ENCODE results near the gene TIMM10.

TIMM10 gene

GRCh38 chr11:57493507-57494503 lies 36.7 kb downstream of the TIMM10 start:
- H3K79me2 ChIP-seq (ENCODE audit: control insufficient read depth, insufficient read depth, low read length, unreplicated experiment): no peaks in the 10 kb centered on the region
- no peak overlapping the region for H3K27ac ChIP-seq (ENCODE audit: low read depth, low read length)
- H3K27me3 ChIP-seq (ENCODE audit: insufficient read depth, low read length): no peaks in the 10 kb centered on the region
- H3K36me3 ChIP-seq (ENCODE audit: insufficient read depth, low read length): no peaks in the 10 kb centered on the region
- no peak overlapping the region for H3K4me3 ChIP-seq (ENCODE audit: low read depth, low read length)
- no peaks in the 10 kb centered on the region for H3K4me1 ChIP-seq (ENCODE audit: control insufficient read depth, insufficient read depth, low read length, unreplicated experiment)
- no peak overlapping the region for H2AFZ ChIP-seq (ENCODE audit: low read length, unreplicated experiment)

GRCh38 chr11:57491371-57492061 lies 39.0 kb downstream of the TIMM10 start:
- no peaks in the 10 kb centered on the region for H3K79me2 ChIP-seq (ENCODE audit: control insufficient read depth, insufficient read depth, low read length, unreplicated experiment)
- no peaks in the 10 kb centered on the region for H3K27me3 ChIP-seq (ENCODE audit: insufficient read depth, low read length)
- H3K4me1 ChIP-seq (ENCODE audit: control insufficient read depth, insufficient read depth, low read length, unreplicated experiment): no peaks in the 10 kb centered on the region
- no peak overlapping the region for H3K4me3 ChIP-seq (ENCODE audit: low read depth, low read length)
- no peak overlapping the region for H3K27ac ChIP-seq (ENCODE audit: low read depth, low read length)
- H3K36me3 ChIP-seq (ENCODE audit: insufficient read depth, low read length): no peaks in the 10 kb centered on the region
- H2AFZ ChIP-seq (ENCODE audit: low read length, unreplicated experiment): no peak overlapping the region

- Histone ChIP-seq H3K27me3 (ENCODE audit: insufficient read depth, low read length) (no peaks in the 10 kb centered on the region), H3K36me3 (ENCODE audit: insufficient read depth, low read length) (no peaks in the 10 kb centered on the region), H3K27ac (ENCODE audit: low read depth, low read length) (no peak overlapping the region), H3K79me2 (ENCODE audit: control insufficient read depth, insufficient read depth, low read length, unreplicated experiment) (no peaks in the 10 kb centered on the region), H3K4me3 (ENCODE audit: low read depth, low read length) (no peak overlapping the region), H2AFZ (ENCODE audit: low read length, unreplicated experiment) (no peak overlapping the region), H3K4me1 (ENCODE audit: control insufficient read depth, insufficient read depth, low read length, unreplicated experiment) (no peaks in the 10 kb centered on the region)
These were observed 39.9 kb downstream of the TIMM10 start for GRCh38 chr11:57490456-57491248.

GRCh38 chr11:57487920-57488659 lies 42.5 kb downstream of the TIMM10 start:
- H3K27ac ChIP-seq (ENCODE audit: low read depth, low read length): no peak overlapping the region
- H2AFZ ChIP-seq (ENCODE audit: low read length, unreplicated experiment): no peak overlapping the region
- H3K79me2 ChIP-seq (ENCODE audit: control insufficient read depth, insufficient read depth, low read length, unreplicated experiment): no peaks in the 10 kb centered on the region
- H3K36me3 ChIP-seq (ENCODE audit: insufficient read depth, low read length): no peaks in the 10 kb centered on the region
- H3K4me3 ChIP-seq (ENCODE audit: low read depth, low read length): no peak overlapping the region
- no peaks in the 10 kb centered on the region for H3K4me1 ChIP-seq (ENCODE audit: control insufficient read depth, insufficient read depth, low read length, unreplicated experiment)
- no peaks in the 10 kb centered on the region for H3K27me3 ChIP-seq (ENCODE audit: insufficient read depth, low read length)

GRCh38 chr11:57487021-57487778 lies 43.4 kb downstream of the TIMM10 start:
- Histone ChIP-seq H3K27me3 (ENCODE audit: insufficient read depth, low read length) (peaks cover 8% of the 10 kb centered on the region), H2AFZ (ENCODE audit: low read length, unreplicated experiment) (no peak overlapping the region), H3K79me2 (ENCODE audit: control insufficient read depth, insufficient read depth, low read length, unreplicated experiment) (no peaks in the 10 kb centered on the region), H3K27ac (ENCODE audit: low read depth, low read length) (no peak overlapping the region), H3K4me1 (ENCODE audit: control insufficient read depth, insufficient read depth, low read length, unreplicated experiment) (no peaks in the 10 kb centered on the region), H3K36me3 (ENCODE audit: insufficient read depth, low read length) (no peaks in the 10 kb centered on the region), H3K4me3 (ENCODE audit: low read depth, low read length) (no peak overlapping the region)

GRCh38 chr11:57485217-57485990 lies 45.1 kb downstream of the TIMM10 start:
- Histone ChIP-seq H3K27ac (ENCODE audit: low read depth, low read length) (no peak overlapping the region), H2AFZ (ENCODE audit: low read length, unreplicated experiment) (no peak overlapping the region), H3K36me3 (ENCODE audit: insufficient read depth, low read length) (no peaks in the 10 kb centered on the region)

GRCh38 chr11:57484141-57484710 lies 46.3 kb downstream of the TIMM10 start:
- Histone ChIP-seq H3K4me1 (ENCODE audit: control insufficient read depth, insufficient read depth, low read length, unreplicated experiment) (no peaks in the 10 kb centered on the region), H3K4me3 (ENCODE audit: low read depth, low read length) (no peak overlapping the region), H3K27me3 (ENCODE audit: insufficient read depth, low read length) (peaks cover 14% of the 10 kb centered on the region), H3K79me2 (ENCODE audit: control insufficient read depth, insufficient read depth, low read length, unreplicated experiment) (no peaks in the 10 kb centered on the region), H2AFZ (ENCODE audit: low read length, unreplicated experiment) (no peak overlapping the region), H3K27ac (ENCODE audit: low read depth, low read length) (no peak overlapping the region), H3K36me3 (ENCODE audit: insufficient read depth, low read length) (no peaks in the 10 kb centered on the region)

More at GRCh38 chr11:57485217-57485990, 45.1 kb downstream of the TIMM10 start:
- no peaks in the 10 kb centered on the region for H3K79me2 ChIP-seq (ENCODE audit: control insufficient read depth, insufficient read depth, low read length, unreplicated experiment)
- H3K4me3 ChIP-seq (ENCODE audit: low read depth, low read length): no peak overlapping the region
- no peaks in the 10 kb centered on the region for H3K4me1 ChIP-seq (ENCODE audit: control insufficient read depth, insufficient read depth, low read length, unreplicated experiment)
- H3K27me3 ChIP-seq (ENCODE audit: insufficient read depth, low read length): peaks cover 14% of the 10 kb centered on the region

- Histone ChIP-seq H3K4me3 (ENCODE audit: low read depth, low read length) (peak overlapping the region; percentile 72; the same call in 1 of the 2 replicates), H3K36me3 (ENCODE audit: insufficient read depth, low read length) (no peaks in the 10 kb centered on the region), H3K79me2 (ENCODE audit: control insufficient read depth, insufficient read depth, low read length, unreplicated experiment) (no peaks in the 10 kb centered on the region), H3K4me1 (ENCODE audit: control insufficient read depth, insufficient read depth, low read length, unreplicated experiment) (no peaks in the 10 kb centered on the region), H2AFZ (ENCODE audit: low read length, unreplicated experiment) (no peak overlapping the region), H3K27me3 (ENCODE audit: insufficient read depth, low read length) (peaks cover 14% of the 10 kb centered on the region), H3K27ac (ENCODE audit: low read depth, low read length) (no peak overlapping the region)
These were observed 47.0 kb downstream of the TIMM10 start for GRCh38 chr11:57483562-57483918.
